Breast epithelium (tissue), 3 donors: ENCODE data around the gene GYS1.

Experiments
- CTCF ChIP-seq, 3 donors: fragments of 450-650 bp; IDR thresholded peaks; one replicate each; pipeline ENCODE4 v1.5.1; 2016 to 2017; ENCODE audit warnings: antibody characterized with exemption in 3 of 3, mild to moderate bottlenecking in 3 of 3, moderate library complexity in 3 of 3
- POLR2AphosphoS5 ChIP-seq, 3 donors: sonication (generic); formaldehyde crosslinking; IDR thresholded peaks; one replicate each; pipeline ENCODE4 v1.6.1; 2017; ENCODE audit warnings: antibody characterized with exemption in 3 of 3

GRCh38 chr19:49020342-49020741, 27.2 kb upstream of the GYS1 start:
- no peak for TF ChIP-seq CTCF (IDR thresholded peaks at IDR 0.05)
- no peak for TF ChIP-seq POLR2AphosphoS5 (IDR thresholded peaks at IDR 0.05)
